GM18870 (cell line): ENCODE results near the gene SH3RF3.

ENCODE experiments used
- ATAC-seq: cut with Tn5 transposase; IDR thresholded peaks from one replicate; pipeline ENCODE4 v1.9.1; 2021; ENCODE audit warnings: moderate library complexity; ENCODE audit not compliant: unreplicated experiment

Gene SH3RF3

GRCh38 chr2:109345653-109346480, 216.9 kb downstream of the SH3RF3 start:
- no peak for ATAC-seq

- no peak for ATAC-seq
Measured at GRCh38 chr2:109346601-109347228, 217.7 kb downstream of the SH3RF3 start.

- ATAC-seq = no peak
Measured at GRCh38 chr2:109347626-109348025, 218.6 kb downstream of the SH3RF3 start.

GRCh38 chr2:109348190-109348589, 219.2 kb downstream of the SH3RF3 start:
- ATAC-seq = no peak

- peak; percentile 48 for ATAC-seq
Measured at GRCh38 chr2:109348671-109349502, 219.9 kb downstream of the SH3RF3 start.

- ATAC-seq = no peak
Measured at GRCh38 chr2:109349503-109350465, 220.8 kb downstream of the SH3RF3 start.

- no peak for ATAC-seq
Measured at GRCh38 chr2:109350526-109350925, 221.5 kb downstream of the SH3RF3 start.

GRCh38 chr2:109351164-109351756, 222.3 kb downstream of the SH3RF3 start:
- ATAC-seq = no peak

- no peak for ATAC-seq
Measured at GRCh38 chr2:109352056-109352897, 223.3 kb downstream of the SH3RF3 start.

- no peak for ATAC-seq
Measured at GRCh38 chr2:109352898-109353689, 224.1 kb downstream of the SH3RF3 start.

- ATAC-seq = no peak
Measured at GRCh38 chr2:109353806-109354745, 225.1 kb downstream of the SH3RF3 start.

GRCh38 chr2:109355192-109355843, 226.3 kb downstream of the SH3RF3 start:
- no peak for ATAC-seq

- no peak for ATAC-seq
Measured at GRCh38 chr2:109356324-109357035, 227.5 kb downstream of the SH3RF3 start.

GRCh38 chr2:109364217-109364616, 235.2 kb downstream of the SH3RF3 start:
- ATAC-seq = no peak

- ATAC-seq = no peak
Measured at GRCh38 chr2:109365131-109365530, 236.1 kb downstream of the SH3RF3 start.

GRCh38 chr2:109367683-109368082, 238.7 kb downstream of the SH3RF3 start:
- ATAC-seq = no peak
